ENCODE measurements around the gene UBAP1L. TPM values are rescaled to one million over a fixed set of nuclear protein-coding genes. Genes with fewer than 3 reads are reported as not detected.

The UBAP1L gene
- total and polyA plus RNA-seq, 2 experiments from 2014 or later = 1.6 to 5.1 TPM

- DNase-seq (ENCODE audit: low read depth in 1 of 2, low spot score in 1 of 2) = no peak
- H3K36me3 ChIP-seq = no peaks in the 10 kb centered on the region
- H3K4me1 ChIP-seq (ENCODE audit: low read depth) = peaks cover 42% of the 10 kb centered on the region
- TF ChIP-seq CTCF (IDR thresholded peaks at IDR 0.05; ENCODE audit: low read depth, low read length) = no peak
- no peak overlapping the region for H3K4me3 ChIP-seq
- H3K9me3 ChIP-seq (ENCODE audit: low read depth) = no peaks in the 10 kb centered on the region
- no peaks in the 10 kb centered on the region for H3K27me3 ChIP-seq
- H3K27ac ChIP-seq = no peak overlapping the region
Observed at GRCh38 chr15:65068403-65068788, 46.6 kb downstream of the UBAP1L start.

GRCh38 chr15:65067645-65068402 lies 47.2 kb downstream of the UBAP1L start, which contains the start of gene RASL12:
Gene RASL12, minus strand, starts transcription at chr15:65067991. Its CDS starts 156 bp downstream, at chr15:65067835.
- Histone ChIP-seq H3K9me3 (ENCODE audit: low read depth) (no peaks in the 10 kb centered on the region), H3K4me3 (peak within 1 kb of the TSS; percentile 24), H3K27me3 (no peaks in the 10 kb centered on the region), H3K36me3 (no peaks in the 10 kb centered on the region), H3K27ac (no peak within 1 kb of the TSS), H3K4me1 (ENCODE audit: low read depth) (peaks cover 42% of the 10 kb centered on the region)
- DNase-seq (ENCODE audit: low read depth in 1 of 2, low spot score in 1 of 2) = peak in 1 of 2 donors; percentile 47
- no peak for TF ChIP-seq CTCF (IDR thresholded peaks at IDR 0.05; ENCODE audit: low read depth, low read length)

GRCh38 chr15:65067317-65067644 lies 47.7 kb downstream of the UBAP1L start:
- no peak for TF ChIP-seq CTCF (IDR thresholded peaks at IDR 0.05; ENCODE audit: low read depth, low read length)
- no peak for DNase-seq (ENCODE audit: low read depth in 1 of 2, low spot score in 1 of 2)
- no peaks in the 10 kb centered on the region for H3K36me3 ChIP-seq
- H3K9me3 ChIP-seq (ENCODE audit: low read depth) = no peaks in the 10 kb centered on the region
- no peaks in the 10 kb centered on the region for H3K27me3 ChIP-seq
- H3K27ac ChIP-seq = no peak overlapping the region
- H3K4me3 ChIP-seq = peak overlapping the region; percentile 24
- peaks cover 42% of the 10 kb centered on the region for H3K4me1 ChIP-seq (ENCODE audit: low read depth)

GRCh38 chr15:65066635-65067316 lies 48.2 kb downstream of the UBAP1L start:
- Histone ChIP-seq H3K27ac (no peak overlapping the region), H3K4me1 (ENCODE audit: low read depth) (peaks cover 42% of the 10 kb centered on the region), H3K4me3 (peak overlapping the region; percentile 24)

More at GRCh38 chr15:65066635-65067316, 48.2 kb downstream of the UBAP1L start:
- Histone ChIP-seq H3K36me3 (no peaks in the 10 kb centered on the region), H3K9me3 (ENCODE audit: low read depth) (no peaks in the 10 kb centered on the region), H3K27me3 (no peaks in the 10 kb centered on the region)
- no peak for TF ChIP-seq CTCF (IDR thresholded peaks at IDR 0.05; ENCODE audit: low read depth, low read length)
- DNase-seq (ENCODE audit: low read depth in 1 of 2, low spot score in 1 of 2) = no peak
